IMR-90 (cell line): ENCODE measurements around the gene CCDC87. TPM values are rescaled to one million over a fixed set of nuclear protein-coding genes. Genes with fewer than 3 reads are reported as not detected.

Source experiments
- ATAC-seq: fragments of 200-7000 bp; cut with Tn5 transposase; 2 replicates; pipeline ENCODE4 v1.9.1; 2020; ENCODE audit warnings: low read depth, mild to moderate bottlenecking, moderate library complexity
- BruUV-seq: library from RNA; stranded (reverse); fragments of 400-500 nt; replicated peaks from 2 replicates; lab custom pipeline; 2021; lab: Mats Ljungman, UMichigan
- CTCF ChIA-PET: fragments of 300-600 bp; formaldehyde crosslinking; extraction: SDS; loops from one replicate; lab custom pipeline; 2021; ENCODE audit warnings: antibody characterized with exemption; lab: Yijun Ruan, JAX
- POLR2A ChIA-PET: fragments of 300-600 bp; sonication (Branson Sonifier 250); formaldehyde crosslinking; loops from one replicate; lab custom pipeline; 2022; ENCODE audit warnings: antibody characterized with exemption; ENCODE audit not compliant: unreplicated experiment; lab: Charles Lee
- DNase-seq: peaks from one replicate; pipeline ENCODE4 v3.0.0; 2013
- H2AFZ ChIP-seq: replicated peaks from 2 replicates; pipeline ENCODE3; 2013; ENCODE audit warnings: low read length, mild to moderate bottlenecking; ENCODE audit not compliant: poor library complexity
- H2AK5ac ChIP-seq: 2 replicates; pipeline ENCODE4 v1.6.1; 2013; ENCODE audit warnings: low read depth, low read length, inconsistent platforms
- H2AK9ac ChIP-seq: replicated peaks from 2 replicates; pipeline ENCODE3; 2013; ENCODE audit warnings: mild to moderate bottlenecking, low read depth, low read length, moderate library complexity; ENCODE audit not compliant: poor library complexity
- H2BK120ac ChIP-seq: 2 replicates; pipeline ENCODE4 v1.6.1; 2013; ENCODE audit warnings: low read depth, low read length, inconsistent platforms
- H2BK15ac ChIP-seq: 3 replicates; pipeline ENCODE4 v1.6.1; 2013; ENCODE audit warnings: low read depth, low read length, inconsistent platforms
- H2BK20ac ChIP-seq: 2 replicates; pipeline ENCODE4 v1.6.1; 2013; ENCODE audit warnings: low read depth, mild to moderate bottlenecking, inconsistent platforms, low read length, moderate library complexity
- H2BK5ac ChIP-seq: 2 replicates; pipeline ENCODE4 v1.6.1; 2013; ENCODE audit warnings: mild to moderate bottlenecking, low read depth, low read length, inconsistent platforms; ENCODE audit not compliant: poor library complexity, severe bottlenecking
- H3K14ac ChIP-seq: replicated peaks from 2 replicates; pipeline ENCODE4 v1.6.1; 2013; ENCODE audit warnings: low read depth, low read length, inconsistent platforms
- H3K18ac ChIP-seq: 2 replicates; pipeline ENCODE4 v1.6.1; 2013; ENCODE audit warnings: low read depth, low read length, control low read depth
- H3K23ac ChIP-seq: 2 replicates; pipeline ENCODE4 v1.6.1; 2013; ENCODE audit warnings: low read depth, low read length, inconsistent platforms
- H3K27ac ChIP-seq: 2 replicates; pipeline ENCODE4 v1.5.1; 2013; ENCODE audit warnings: mild to moderate bottlenecking, control low read depth, low read length; ENCODE audit not compliant: insufficient read depth
- H3K27me3 ChIP-seq: 2 replicates; pipeline ENCODE4 v1.6.1; 2013; ENCODE audit warnings: low read length; ENCODE audit not compliant: control insufficient read depth, insufficient read depth
- H3K36me3 ChIP-seq: 2 replicates; pipeline ENCODE4 v1.6.1; 2013; ENCODE audit warnings: low read length, mixed read lengths; ENCODE audit not compliant: control insufficient read depth, insufficient read depth
- H3K4ac ChIP-seq: 2 replicates; pipeline ENCODE4 v1.6.1; 2013; ENCODE audit warnings: low read depth, low read length, inconsistent platforms
- H3K4me1 ChIP-seq: 2 replicates; pipeline ENCODE4 v1.6.1; 2013; ENCODE audit warnings: low read length, mixed read lengths; ENCODE audit not compliant: control insufficient read depth, insufficient read depth
- H3K4me2 ChIP-seq: 2 replicates; pipeline ENCODE4 v1.6.1; 2013; ENCODE audit warnings: low read depth, mild to moderate bottlenecking, control low read depth, low read length, moderate library complexity
- H3K4me3 ChIP-seq: 2 replicates; pipeline ENCODE4 v1.5.1; 2013; ENCODE audit warnings: low read depth, mild to moderate bottlenecking, control low read depth, low read length, moderate library complexity; ENCODE audit not compliant: insufficient read depth
- H3K56ac ChIP-seq: 2 replicates; pipeline ENCODE4 v1.6.1; 2013; ENCODE audit warnings: low read length, inconsistent platforms; ENCODE audit not compliant: insufficient read depth; ENCODE audit errors: extremely low read depth
- H3K79me1 ChIP-seq, 2 experiments: 2 replicates each; pipeline ENCODE4 v1.6.1; 2013; ENCODE audit warnings: low read length in 2 of 2, inconsistent platforms in 1 of 2, low read depth in 1 of 2
- H3K9ac ChIP-seq: 2 replicates; pipeline ENCODE4 v1.6.1; 2013; ENCODE audit warnings: low read depth, low read length, control low read depth
- H3K9me1 ChIP-seq: 2 replicates; pipeline ENCODE4 v1.6.1; 2013; ENCODE audit warnings: low read length, inconsistent platforms; ENCODE audit not compliant: insufficient read depth
- H3K9me3 ChIP-seq: 2 replicates; pipeline ENCODE4 v1.6.1; 2013; ENCODE audit warnings: low read length; ENCODE audit not compliant: control insufficient read depth, insufficient read depth
- H4K20me1 ChIP-seq: 2 replicates; pipeline ENCODE4 v1.6.1; 2013; ENCODE audit warnings: low read length, inconsistent platforms; ENCODE audit not compliant: insufficient read depth
- H4K5ac ChIP-seq: 2 replicates; pipeline ENCODE4 v1.6.1; 2013; ENCODE audit warnings: mild to moderate bottlenecking, low read depth, low read length, control low read depth
- H4K8ac ChIP-seq, 2 experiments: 2 replicates each; pipeline ENCODE4 v1.6.1; 2013; ENCODE audit warnings: low read depth in 2 of 2, low read length in 2 of 2, control low read depth in 1 of 2, inconsistent platforms in 1 of 2
- H4K91ac ChIP-seq: 2 replicates; pipeline ENCODE4 v1.6.1; 2013; ENCODE audit warnings: low read depth, low read length, inconsistent platforms; ENCODE audit not compliant: insufficient read depth
- BHLHE40 ChIP-seq: fragments of 150-350 bp; IDR thresholded peaks from 2 replicates; pipeline ENCODE4 v1.6.1; 2016; ENCODE audit warnings: mild to moderate bottlenecking, low read depth, low read length
- CEBPB ChIP-seq: IDR thresholded peaks from 2 replicates; pipeline ENCODE4 v1.6.1; 2012; ENCODE audit warnings: low read depth, low read length, improper control_type of control experiment
- CHD1 ChIP-seq: IDR thresholded peaks from 2 replicates; pipeline ENCODE4 v1.6.1; 2012; ENCODE audit warnings: low read depth, low read length, improper control_type of control experiment
- CTCF ChIP-seq: conservative IDR thresholded peaks from 2 replicates; pipeline ENCODE4 v1.5.1; 2012; ENCODE audit warnings: mild to moderate bottlenecking, low read depth, low read length, improper control_type of control experiment
- ELK1 ChIP-seq: fragments of 150-350 bp; IDR thresholded peaks from 2 replicates; pipeline ENCODE4 v1.6.1; 2016; ENCODE audit warnings: low read depth, mild to moderate bottlenecking, low read length, moderate library complexity, borderline replicate concordance
- FOS ChIP-seq: fragments of 150-350 bp; IDR thresholded peaks from 2 replicates; pipeline ENCODE4 v1.6.1; 2016; ENCODE audit warnings: low read depth, low read length
- MAFK ChIP-seq: IDR thresholded peaks from 2 replicates; pipeline ENCODE4 v1.6.1; 2012; ENCODE audit warnings: low read depth, low read length, improper control_type of control experiment
- MAZ ChIP-seq: IDR thresholded peaks from 2 replicates; pipeline ENCODE4 v1.6.1; 2012; ENCODE audit warnings: low read depth, mild to moderate bottlenecking, low read length, improper control_type of control experiment, moderate library complexity, borderline replicate concordance
- MXI1 ChIP-seq: IDR thresholded peaks from 2 replicates; pipeline ENCODE4 v1.6.1; 2012; ENCODE audit warnings: low read depth, mild to moderate bottlenecking, low read length, moderate library complexity, borderline replicate concordance
- NFE2L2 ChIP-seq: fragments of 150-350 bp; IDR thresholded peaks from 2 replicates; pipeline ENCODE4 v1.6.1; 2016; ENCODE audit warnings: low read depth, mild to moderate bottlenecking, low read length
- POLR2A ChIP-seq: IDR thresholded peaks from 2 replicates; pipeline ENCODE4 v1.6.1; 2012; ENCODE audit warnings: mild to moderate bottlenecking, low read depth, low read length
- RAD21 ChIP-seq: IDR thresholded peaks from 2 replicates; pipeline ENCODE4 v1.6.1; 2012; ENCODE audit warnings: low read length, improper control_type of control experiment
- RCOR1 ChIP-seq: IDR thresholded peaks from 2 replicates; pipeline ENCODE4 v1.6.1; 2012; ENCODE audit warnings: mild to moderate bottlenecking, low read length, improper control_type of control experiment; ENCODE audit not compliant: insufficient replicate concordance
- RFX5 ChIP-seq: IDR thresholded peaks from 2 replicates; pipeline ENCODE4 v1.8.0; 2012; ENCODE audit warnings: low read depth, mild to moderate bottlenecking, low read length, moderate library complexity
- SMC3 ChIP-seq: fragments of 150-350 bp; IDR thresholded peaks from 2 replicates; pipeline ENCODE4 v1.6.1; 2016; ENCODE audit warnings: low read depth, mild to moderate bottlenecking, antibody characterized with exemption, low read length, moderate library complexity
- USF2 ChIP-seq: fragments of 150-350 bp; IDR thresholded peaks from 2 replicates; pipeline ENCODE4 v1.6.1; 2017; ENCODE audit warnings: mild to moderate bottlenecking, antibody characterized with exemption, low read length, low read depth
- WGBS, 2 experiments: methylation state at CpG; one replicate each; pipeline versions ENCODE4 v1.1.5 to v1.1.7; 2013; ENCODE audit warnings: missing lambda C conversion rate in 2 of 2; ENCODE audit not compliant: insufficient read length in 1 of 2; ENCODE audit errors: extremely low coverage in 2 of 2; 5-methylcytosine and 5-hydroxymethylcytosine counted together
- dilution Hi-C: fragments of 300-500 bp; cut with HindIII; formaldehyde crosslinking; loops from one replicate; pipeline ENCODE4 v1.14.3; 2018; ENCODE audit warnings: low sequenced_read_pairs; ENCODE audit not compliant: unreplicated experiment
- in situ Hi-C: fragments of 300-500 bp; cut with MboI; formaldehyde crosslinking; loops from 3 replicates; pipeline ENCODE4 v1.14.3; 2019; ENCODE audit warnings: low sequenced_read_pairs, inconsistent platforms, mixed read lengths
- intact Hi-C: fragments of 100-400 bp; cut with micrococcal nuclease; formaldehyde crosslinking; loops from 2 replicates; pipeline ENCODE4 v1.10.0; 2022
- polyA plus RNA-seq, 3 experiments: library from polyadenylated mRNA; depleted of rRNA; stranded (reverse); fragments of >200 nt; gene quantifications; 2 replicates each; pipeline ENCODE4 v1.2.3, GENCODE V29; 2012; ENCODE audit warnings: low replicate concordance in 1 of 3
- total RNA-seq: library from RNA; depleted of rRNA; stranded (reverse); fragments of >200 nt; gene quantifications from 2 replicates; pipeline ENCODE4 v1.2.3, GENCODE V29; 2012

CCDC87 gene
- total and polyA plus RNA-seq, 2 of the 4 experiments (the other 2 are of a cell fraction) = 0.18 to 0.19 TPM

GRCh38 chr11:66632952-66633351 lies 40.1 kb upstream of the CCDC87 start:
- DNase-seq = no peak
- Histone ChIP-seq H2AK9ac (no peak overlapping the region), H3K36me3 (peaks cover 24% of the 10 kb centered on the region), H3K9ac (no peak overlapping the region), H4K5ac (no peak overlapping the region), H2AK5ac (no peak overlapping the region), H2BK120ac (no peak overlapping the region), H3K79me1 (peaks cover 11 to 71% of the 10 kb centered on the region in 2 experiments), H3K56ac (no peak overlapping the region), H4K91ac (no peak overlapping the region), H3K14ac (no peak overlapping the region), H4K8ac (no peak overlapping the region), H4K20me1 (peaks cover 74% of the 10 kb centered on the region), H2BK15ac (no peak overlapping the region), H2BK20ac (no peak overlapping the region), H3K4me1 (peaks cover 7% of the 10 kb centered on the region), H3K18ac (no peak overlapping the region), H3K4me2 (no peak overlapping the region), H2AFZ (no peak overlapping the region), H2BK5ac (no peak overlapping the region), H3K9me3 (no peaks in the 10 kb centered on the region), H3K4ac (no peak overlapping the region), H3K4me3 (no peak overlapping the region), H3K9me1 (peaks cover 16% of the 10 kb centered on the region), H3K23ac (no peak overlapping the region), H3K27ac (no peak overlapping the region), H3K27me3 (no peaks in the 10 kb centered on the region)
- no TSS peak for BruUV-seq
- dilution Hi-C loops = no loop called here
- WGBS, 2 experiments = no CpG with 5 or more reads among the region's 2 CpGs
- no peak for ATAC-seq
- ChIA-PET CTCF (interaction anchor here (0.6 kb wide), 1 partner anchor 149 kb away, joined by 3 read pairs; no protein-coding TSS in a partner anchor), POLR2A (no interaction called here)
- intact Hi-C loops = no loop called here
- in situ Hi-C loops = no loop called here
- TF ChIP-seq MAZ (no peak), MAFK (no peak), FOS (no peak), SMC3 (no peak), BHLHE40 (no peak), MXI1 (no peak), RFX5 (no peak), NFE2L2 (no peak), RAD21 (no peak), CEBPB (no peak), CTCF (no peak), ELK1 (no peak), RCOR1 (no peak), USF2 (no peak), POLR2A (no peak), CHD1 (no peak)
